ENCODE results near the gene ANTXR2.
"Not testable (repeated sequence)": the region's sequence is repeated elsewhere in the genome, so short reads cannot be mapped to it uniquely, and the experiment has no call there.

Gene ANTXR2

GRCh38 chr4:79906303-79906702 lies 166.7 kb downstream of the ANTXR2 start:
- DNase-seq = peak; percentile 51

GRCh38 chr4:79905212-79905611 lies 167.8 kb downstream of the ANTXR2 start:
- no peak for DNase-seq

- DNase-seq = no peak
Measured at GRCh38 chr4:79904331-79904730, 168.7 kb downstream of the ANTXR2 start.

- no peak for DNase-seq
Measured at GRCh38 chr4:79900182-79900581, 172.8 kb downstream of the ANTXR2 start.

GRCh38 chr4:79899481-79899880 lies 173.5 kb downstream of the ANTXR2 start:
- DNase-seq = no peak

GRCh38 chr4:79898055-79898454 lies 175.0 kb downstream of the ANTXR2 start:
- DNase-seq = no peak

GRCh38 chr4:79897174-79897573 lies 175.9 kb downstream of the ANTXR2 start:
- DNase-seq = no peak

GRCh38 chr4:79893456-79893855 lies 179.6 kb downstream of the ANTXR2 start:
- DNase-seq = no peak

- DNase-seq = not testable (repeated sequence)
Measured at GRCh38 chr4:79889026-79889425, 184.0 kb downstream of the ANTXR2 start.

- DNase-seq = no peak
Measured at GRCh38 chr4:79886557-79886956, 186.5 kb downstream of the ANTXR2 start.

- no peak for DNase-seq
Measured at GRCh38 chr4:79886021-79886420, 187.0 kb downstream of the ANTXR2 start.

- DNase-seq = no peak
Measured at GRCh38 chr4:79883290-79883689, 189.7 kb downstream of the ANTXR2 start.

- DNase-seq = no peak
Measured at GRCh38 chr4:79882806-79883205, 190.2 kb downstream of the ANTXR2 start.

- no peak for DNase-seq
Measured at GRCh38 chr4:79881407-79881806, 191.6 kb downstream of the ANTXR2 start.

- DNase-seq = no peak
Measured at GRCh38 chr4:79877511-79877910, 195.5 kb downstream of the ANTXR2 start.

GRCh38 chr4:79875344-79875899 lies 197.6 kb downstream of the ANTXR2 start:
- DNase-seq = no peak

GRCh38 chr4:79874197-79874596 lies 198.8 kb downstream of the ANTXR2 start:
- DNase-seq = no peak

- no peak for DNase-seq
Measured at GRCh38 chr4:79872738-79873137, 200.3 kb downstream of the ANTXR2 start.

- DNase-seq = no peak
Measured at GRCh38 chr4:79871961-79872360, 201.1 kb downstream of the ANTXR2 start.

- DNase-seq = no peak
Measured at GRCh38 chr4:79869597-79870237, 203.3 kb downstream of the ANTXR2 start.

- no peak for DNase-seq
Measured at GRCh38 chr4:79865201-79865597, 207.8 kb downstream of the ANTXR2 start.

- DNase-seq = peak; percentile 3
Measured at GRCh38 chr4:79864500-79865200, 208.4 kb downstream of the ANTXR2 start.

GRCh38 chr4:79863333-79863732 lies 209.7 kb downstream of the ANTXR2 start:
- no peak for DNase-seq

GRCh38 chr4:79862821-79863220 lies 210.2 kb downstream of the ANTXR2 start:
- DNase-seq = no peak

Data from hematopoietic multipotent progenitor cell treated with erythropoietin and hydrocortisone succinate and interleukin-3 and kit ligand, for 4 days (in vitro differentiated cells).